Kidney epithelial cell (primary cell): ENCODE results near the gene TOMM70. TPM values are rescaled to one million over a fixed set of nuclear protein-coding genes. Genes with fewer than 3 reads are reported as not detected.
A peak's percentile ranks its signal among the peaks of the same experiment; 100 is the strongest.

Experiments
- DNase-seq: peaks from one replicate; pipeline ENCODE4 v3.0.0-alpha.2; 2010; ENCODE audit warnings: low read depth
- H3K27me3 ChIP-seq: 2 replicates; pipeline ENCODE4 v1.6.0; 2011; ENCODE audit warnings: low read length; ENCODE audit not compliant: control insufficient read depth, insufficient read depth
- H3K36me3 ChIP-seq: 2 replicates; pipeline ENCODE4 v1.5.1; 2011; ENCODE audit warnings: low read length; ENCODE audit not compliant: control insufficient read depth, insufficient read depth
- H3K4me3 ChIP-seq: 2 replicates; pipeline ENCODE4 v1.5.1; 2011; ENCODE audit warnings: low read depth, mild to moderate bottlenecking, control low read depth, low read length
- CTCF ChIP-seq: IDR thresholded peaks from 2 replicates; pipeline ENCODE4 v1.5.1; 2011; ENCODE audit warnings: mild to moderate bottlenecking, moderate library complexity, low read length, control low read depth, inconsistent platforms; ENCODE audit not compliant: insufficient read depth, poor library complexity, severe bottlenecking
- total RNA-seq: library from RNA; depleted of rRNA; stranded (reverse); fragments of >200 nt; gene quantifications from 2 replicates; pipeline ENCODE4 v1.2.3, GENCODE V29; 2015

The TOMM70 gene
- total RNA-seq, 1 donor from 2014 or later, result 39.1 TPM

DNA sequence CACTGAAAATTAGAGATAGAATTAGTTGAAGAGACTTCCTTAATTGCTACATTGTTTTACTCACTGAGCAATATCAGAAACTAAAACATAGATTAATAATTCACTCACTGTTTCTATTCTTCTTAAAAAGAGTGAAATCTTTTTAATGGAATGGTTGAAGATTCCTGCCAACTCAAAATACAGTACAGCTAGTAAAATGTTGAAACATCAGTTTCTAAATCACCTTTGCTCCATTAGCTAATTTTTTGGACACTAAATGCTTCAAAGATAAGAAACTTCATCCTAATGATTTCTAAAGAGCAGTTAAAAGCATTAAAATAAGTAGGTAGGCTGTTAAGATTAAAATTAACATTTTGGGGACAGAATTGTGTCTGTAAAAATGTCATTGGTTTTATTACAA, 76.8 kb downstream of the TOMM70 start:
- Histone ChIP-seq H3K27me3 (no peaks in the 10 kb centered on the region), H3K4me3 (no peak overlapping the region), H3K36me3 (peaks cover 1% of the 10 kb centered on the region)
- no peak for DNase-seq
- no peak for TF ChIP-seq CTCF

- H3K36me3 ChIP-seq, result peaks cover 1% of the 10 kb centered on the region
- H3K27me3 ChIP-seq, result no peaks in the 10 kb centered on the region
- H3K4me3 ChIP-seq, result no peak overlapping the region
- DNase-seq, result no peak
- TF ChIP-seq CTCF, result no peak
Observed at GRCh38 chr3:100319951-100320350, 80.9 kb downstream of the TOMM70 start.

DNA sequence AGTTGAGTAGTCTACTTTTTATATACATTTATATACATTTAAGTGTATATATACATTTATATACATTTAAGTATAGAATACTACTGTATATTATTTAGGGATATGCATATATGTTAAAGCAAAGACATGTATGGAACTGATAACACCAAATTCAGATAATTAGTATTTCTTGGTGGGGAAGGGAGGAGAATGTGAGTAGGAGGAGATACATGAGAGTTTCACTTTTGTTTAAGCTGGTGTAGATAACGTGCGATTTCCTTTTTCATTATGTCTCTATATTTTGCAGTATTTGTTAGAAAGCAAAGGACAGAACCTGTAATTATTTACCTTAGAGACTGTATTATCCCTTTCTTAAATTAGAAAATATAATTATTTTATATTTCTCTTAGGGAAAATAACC, 83.0 kb downstream of the TOMM70 start:
- H3K36me3 ChIP-seq, result peaks cover 1% of the 10 kb centered on the region
- no peak for TF ChIP-seq CTCF
- no peak for DNase-seq

GRCh38 chr3:100316641-100317069, 84.2 kb downstream of the TOMM70 start:
- H3K27me3 ChIP-seq, result no peaks in the 10 kb centered on the region
- H3K36me3 ChIP-seq, result peaks cover 1% of the 10 kb centered on the region
- no peak for DNase-seq
- peak; percentile 65 for TF ChIP-seq CTCF
- H3K4me3 ChIP-seq, result no peak overlapping the region

More for the DNA sequence above, 83.0 kb downstream of the TOMM70 start:
- Histone ChIP-seq H3K27me3 (no peaks in the 10 kb centered on the region), H3K4me3 (no peak overlapping the region)

Other genes with a start within 250 kb of the TOMM70 start
- 23.6 and 38.3 TPM in 2 replicates for gene TBC1D23, start 140.1 kb downstream of the TOMM70 start, total RNA-seq
- gene NIT2, start 66.3 kb downstream of the TOMM70 start, total RNA-seq, result 22.7 and 31.0 TPM in 2 replicates
- 1.6 and 2.3 TPM in 2 replicates for gene LNP1, start 450 bp upstream of the TOMM70 start, total RNA-seq
- 10.2 and 10.5 TPM in 2 replicates for gene TMEM45A, start 91.5 kb upstream of the TOMM70 start, total RNA-seq
- gene ADGRG7, start 208.5 kb upstream of the TOMM70 start, total RNA-seq, result not detected in 2 replicates